Epidermal melanocyte (primary cell): ENCODE measurements around the gene GLO1.

Experiments used
- DNase-seq: peaks from one replicate; pipeline ENCODE4 v3.0.0; 2011; ENCODE audit warnings: low spot score; ENCODE audit not compliant: insufficient read length

GLO1 gene

DNA sequence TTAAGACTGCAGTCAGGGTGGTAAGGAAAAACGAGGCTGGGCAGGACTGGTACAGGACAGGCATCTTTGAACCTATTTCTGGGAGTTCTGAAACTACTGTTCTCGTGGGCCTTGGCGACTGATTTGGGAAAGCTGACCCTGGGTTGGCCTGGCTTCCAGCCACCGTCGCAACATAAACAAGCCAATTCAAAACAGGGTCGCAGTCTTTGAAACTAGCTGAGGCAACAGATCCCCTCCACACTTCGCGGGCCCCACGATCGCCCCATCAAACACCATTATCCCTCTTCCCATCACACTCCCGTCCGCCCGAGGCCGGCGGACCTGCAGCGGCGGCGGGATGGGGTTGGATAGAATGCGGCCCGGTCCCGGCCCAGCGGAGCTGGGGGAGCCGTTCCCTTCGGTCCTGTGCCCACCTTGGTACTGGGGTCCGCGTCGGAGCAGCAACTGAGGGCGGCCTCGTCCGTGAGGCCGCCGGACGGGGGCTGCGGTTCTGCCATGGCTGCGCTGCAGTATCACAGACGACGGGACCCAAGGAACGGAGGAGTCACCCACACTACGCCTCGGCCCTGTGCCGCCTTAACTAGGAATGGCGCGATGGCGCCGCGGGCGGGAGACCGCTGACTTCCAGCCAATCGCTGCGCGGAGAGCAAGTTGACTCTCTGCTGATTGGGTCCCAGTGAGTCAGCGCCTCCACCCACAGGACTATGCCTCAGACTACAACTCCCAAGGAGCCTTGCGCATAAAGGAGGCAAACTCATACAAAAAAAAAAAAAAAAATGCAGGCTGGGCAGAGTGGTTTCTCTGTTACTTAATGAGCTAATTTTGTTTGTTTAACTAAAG, at the start of gene GLO1:
Gene GLO1, minus strand, starts transcription at position 588 of the 840 bp plus-strand sequence. Its CDS starts 91 bp downstream, at position 497.
- DNase-seq, result peak; percentile 97

DNA sequence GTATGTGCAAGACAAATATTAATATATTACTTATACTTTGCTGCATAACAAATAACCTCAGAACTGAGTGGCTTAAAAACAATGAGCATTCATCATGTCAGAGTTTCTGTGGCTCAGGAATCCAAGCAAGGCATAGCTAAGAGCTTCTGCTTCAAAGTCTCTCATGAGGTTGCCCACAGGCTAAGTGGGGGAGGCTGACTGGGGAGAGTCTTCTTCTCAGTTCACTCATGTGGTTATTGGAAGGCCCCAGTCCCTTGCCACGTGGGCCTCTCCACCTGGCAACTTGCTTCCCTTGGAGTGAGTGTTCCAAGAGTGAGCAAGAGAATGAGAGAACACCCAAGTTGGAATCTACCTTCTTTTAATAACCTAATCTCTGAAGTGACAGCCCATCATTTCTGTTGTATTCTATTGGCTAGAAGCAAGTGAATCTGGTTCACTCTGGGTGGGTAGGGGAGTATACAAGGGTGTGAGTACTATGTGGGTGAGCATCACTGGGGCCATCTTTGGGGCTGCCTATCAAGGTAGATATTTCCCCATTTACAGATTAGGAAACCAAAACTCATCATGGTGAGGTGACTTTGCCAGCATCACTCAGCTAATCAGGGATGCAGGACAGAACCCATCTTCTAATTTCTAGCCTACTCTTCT, 48.1 kb upstream of the GLO1 start:
- no peak for DNase-seq

DNA sequence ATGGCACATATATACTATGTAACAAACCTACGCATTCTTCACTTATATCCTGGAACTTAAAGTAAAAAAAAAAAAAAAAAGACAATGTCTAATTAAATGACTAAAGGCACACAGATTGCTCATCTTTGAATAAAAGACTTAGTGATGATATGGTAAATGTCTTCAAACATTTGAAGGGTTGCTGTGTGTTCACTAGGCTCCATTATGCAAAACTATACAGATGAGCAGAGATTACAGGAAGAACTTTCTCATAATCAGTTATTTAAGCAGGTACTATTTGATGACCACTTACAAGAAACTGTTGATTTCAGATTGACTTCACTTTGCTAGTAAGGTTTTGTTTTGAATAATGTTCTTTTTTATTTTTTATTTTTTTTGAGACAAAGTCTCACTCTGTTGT, 46.5 kb upstream of the GLO1 start:
- DNase-seq, result no peak

DNA sequence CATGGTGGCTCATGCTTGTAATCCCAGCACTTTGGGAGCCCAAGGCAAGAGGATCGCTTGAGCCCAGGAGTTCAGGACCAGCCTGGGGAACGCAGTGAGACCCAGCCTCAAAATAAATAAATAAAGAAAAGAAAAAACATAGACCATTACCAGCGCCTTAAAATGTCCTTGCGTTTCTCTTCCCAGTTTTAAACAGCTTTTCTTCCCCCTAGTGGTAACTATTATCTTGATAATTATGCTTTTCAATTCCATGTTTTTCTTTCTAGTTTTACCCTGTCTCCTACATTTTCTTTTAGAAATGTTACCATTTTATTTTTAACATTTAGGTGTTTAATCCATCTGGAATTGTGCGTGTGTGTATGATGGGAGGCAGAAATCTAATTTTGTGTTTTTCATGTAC, 36.6 kb upstream of the GLO1 start:
- DNase-seq, result no peak

DNA sequence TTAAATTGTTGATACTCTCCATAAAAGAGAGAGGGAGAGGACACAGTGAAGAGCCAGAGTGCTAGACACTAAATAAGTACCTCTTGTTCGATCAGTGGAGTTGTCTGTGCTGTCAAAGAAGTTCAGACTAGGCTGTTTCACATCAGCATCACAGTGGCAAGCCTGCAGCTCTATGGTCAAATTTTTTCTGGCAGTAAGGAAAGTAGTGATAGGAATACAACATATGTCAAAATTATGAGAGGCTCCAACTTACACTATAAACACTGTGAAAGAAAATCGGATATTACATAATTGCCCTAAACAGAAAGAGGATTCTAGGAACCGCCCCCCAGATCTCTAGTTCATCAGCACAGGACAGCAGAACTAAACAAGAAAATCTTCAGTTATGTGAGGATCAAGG, 35.3 kb upstream of the GLO1 start:
- DNase-seq, result no peak

DNA sequence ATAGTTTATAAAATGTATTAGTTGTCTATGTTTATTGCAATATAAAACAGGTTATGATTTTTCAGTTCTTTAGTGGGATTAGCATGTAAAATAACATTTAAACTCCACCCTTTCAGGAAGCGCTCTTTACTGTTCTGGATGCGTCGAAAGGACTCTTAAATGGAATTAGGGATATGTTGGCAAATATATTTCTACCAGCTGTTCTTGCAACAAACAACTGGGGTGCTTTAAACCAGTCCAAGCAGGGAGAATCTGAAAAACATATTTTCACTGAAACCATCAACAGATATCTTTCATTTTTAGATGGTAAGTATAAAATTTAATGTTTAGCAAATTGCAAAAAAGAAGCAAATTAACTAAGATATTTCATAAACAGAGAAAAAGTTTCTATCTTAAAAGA, 34.0 kb upstream of the GLO1 start:
- DNase-seq, result no peak

DNA sequence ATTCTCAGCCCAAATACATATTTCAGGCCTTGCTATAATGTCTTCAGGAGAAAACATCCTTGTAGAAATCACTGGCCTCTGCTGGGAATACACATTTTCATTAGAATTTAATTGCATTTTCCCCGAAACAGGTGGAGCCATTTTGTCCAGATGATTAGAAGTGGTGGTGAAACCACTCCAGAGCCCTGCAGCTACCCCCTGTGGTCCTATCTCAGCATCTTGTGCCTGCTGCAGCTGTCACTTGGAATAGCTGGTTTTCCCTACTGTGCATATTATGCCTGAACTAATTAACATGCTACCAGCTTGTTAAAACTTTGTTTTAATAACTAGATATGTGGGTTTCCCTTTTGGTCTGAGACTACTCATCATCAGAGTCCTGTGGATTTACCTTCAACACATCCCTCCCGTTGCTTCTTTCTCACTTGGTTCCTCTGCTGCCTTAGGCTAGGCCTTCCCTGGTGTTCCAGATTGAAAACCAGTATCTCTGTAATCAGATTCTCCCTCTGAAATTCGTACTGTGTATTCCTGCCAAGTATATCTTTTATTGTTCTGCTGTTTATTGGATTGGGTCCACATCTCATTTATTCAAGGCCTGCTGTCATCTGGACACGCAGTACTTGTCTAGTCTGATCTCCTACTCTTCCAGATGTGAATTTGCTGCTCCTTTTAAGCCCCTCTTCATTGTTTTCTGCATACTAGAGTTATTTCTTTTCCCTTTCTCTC, 27.4 kb upstream of the GLO1 start:
- no peak for DNase-seq

DNA sequence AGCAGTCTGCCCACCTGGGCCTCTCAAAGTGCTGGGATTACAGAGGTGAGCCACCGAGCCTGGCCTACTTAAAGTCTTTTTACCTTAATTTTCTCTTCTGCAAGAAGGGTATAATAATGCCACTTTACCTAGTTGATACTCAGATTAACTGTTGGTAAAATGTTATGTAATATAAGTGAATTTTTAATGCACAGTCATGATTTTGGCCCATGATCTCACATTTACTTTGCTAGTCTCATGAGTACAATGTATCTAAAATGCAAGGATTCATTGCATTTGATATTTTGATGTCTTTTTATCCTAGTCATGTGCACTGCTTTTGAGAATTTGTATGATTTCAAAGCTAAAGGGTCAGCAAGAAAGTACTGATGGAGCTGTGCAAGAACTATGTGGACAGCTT, 25.3 kb upstream of the GLO1 start:
- DNase-seq, result no peak

DNA sequence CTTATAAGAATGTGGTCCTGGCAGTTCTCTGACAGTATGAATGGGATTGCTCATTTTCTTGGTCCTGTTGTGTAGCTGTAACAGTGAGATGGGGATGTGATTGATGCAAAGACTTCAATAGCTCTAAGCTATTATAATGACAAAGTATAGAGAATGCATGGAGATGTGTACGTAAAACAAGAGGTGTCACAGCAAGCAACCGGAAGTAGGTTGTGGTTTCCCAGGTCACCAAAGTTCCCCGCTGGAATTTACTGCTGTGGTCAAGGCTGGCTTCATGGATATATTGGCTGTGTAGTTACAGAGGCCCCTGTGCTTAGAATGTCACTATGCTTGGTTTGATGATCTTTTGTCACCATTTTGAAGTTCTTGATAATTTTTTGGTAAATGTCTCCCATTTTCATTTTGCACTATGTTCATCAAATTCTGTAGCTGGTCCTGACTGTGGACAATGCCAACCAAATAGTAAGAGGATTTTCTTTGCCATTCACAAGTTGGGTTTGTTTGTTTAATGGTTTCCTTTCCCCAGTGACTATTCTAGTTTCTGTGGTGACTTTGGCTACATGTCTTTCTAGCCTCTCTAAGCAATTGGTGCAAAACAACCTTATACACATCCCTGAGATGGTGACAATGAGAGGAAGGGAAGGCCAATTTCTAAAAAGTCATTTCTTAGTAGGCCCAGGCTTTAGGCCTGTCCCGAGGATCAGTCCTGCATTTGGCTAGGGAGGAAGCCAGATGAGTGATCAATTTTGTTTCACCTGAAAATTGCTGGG, 22.7 kb upstream of the GLO1 start:
- no peak for DNase-seq

DNA sequence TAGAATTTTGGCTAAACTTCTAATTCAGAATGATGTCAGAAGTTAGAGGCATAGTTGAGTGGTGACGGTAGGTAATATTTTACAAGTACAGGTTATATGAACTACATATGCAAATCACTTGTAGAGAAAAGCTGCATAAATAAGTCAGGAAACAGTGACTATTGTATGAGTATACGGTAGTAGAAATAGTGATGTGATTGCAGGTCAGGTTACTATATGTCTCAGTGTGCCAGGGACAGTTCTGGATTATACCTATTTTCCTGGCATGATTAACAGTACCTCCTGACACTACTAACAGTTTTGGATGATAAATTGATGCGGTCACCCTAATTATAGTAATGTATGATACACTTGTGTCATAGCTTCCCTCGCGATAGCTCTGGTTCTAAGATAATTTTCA, 21.4 kb upstream of the GLO1 start:
- DNase-seq, result no peak

DNA sequence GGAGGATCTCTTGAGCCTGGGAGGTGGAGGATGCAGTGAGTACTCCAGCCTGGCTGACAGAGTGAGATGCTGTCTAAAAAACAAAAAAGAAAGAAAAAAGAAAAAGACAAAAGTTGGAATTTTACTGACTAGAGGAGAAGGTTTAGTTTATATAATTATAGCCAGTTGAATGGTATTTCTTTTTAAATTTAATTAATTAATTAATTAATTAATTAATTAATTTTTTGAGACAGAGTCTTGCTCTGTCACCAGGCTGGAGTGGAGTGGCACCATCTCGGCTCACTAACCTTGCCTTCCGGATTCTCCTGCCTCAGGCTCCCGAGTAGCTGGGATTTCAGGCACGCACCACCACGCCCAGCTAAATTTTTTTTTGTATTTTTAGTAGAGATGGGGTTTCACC, 20.8 kb upstream of the GLO1 start:
- no peak for DNase-seq

DNA sequence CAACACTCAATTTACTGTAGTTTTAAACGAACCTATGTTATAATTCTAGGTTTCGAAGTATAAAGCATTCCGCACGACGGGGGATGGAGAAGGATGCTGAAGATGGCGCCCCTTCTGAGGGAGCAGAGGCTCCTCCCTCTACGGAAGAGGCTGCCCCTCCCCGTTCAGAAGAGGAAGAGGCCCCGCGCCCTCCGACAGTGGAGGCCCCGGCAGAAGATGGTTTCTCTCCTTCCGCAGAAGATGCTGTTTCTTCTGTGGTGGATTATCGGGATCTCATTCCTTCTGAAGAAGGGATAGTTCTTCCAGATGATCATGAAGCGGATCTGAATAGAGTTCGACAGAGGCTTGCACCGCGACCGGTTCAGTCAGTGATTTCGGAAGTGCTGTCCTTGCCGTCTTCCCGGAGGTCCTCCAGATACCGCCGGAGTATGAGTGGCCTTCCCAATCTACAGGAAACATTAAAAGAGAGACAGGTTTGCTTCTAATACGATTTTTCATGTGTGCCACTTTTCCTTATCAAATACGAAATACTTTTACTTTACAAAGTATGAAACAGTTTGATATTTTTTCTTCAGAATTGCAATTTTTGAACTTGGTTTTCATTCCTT, 19.9 kb upstream of the GLO1 start:
- DNase-seq, result no peak

DNA sequence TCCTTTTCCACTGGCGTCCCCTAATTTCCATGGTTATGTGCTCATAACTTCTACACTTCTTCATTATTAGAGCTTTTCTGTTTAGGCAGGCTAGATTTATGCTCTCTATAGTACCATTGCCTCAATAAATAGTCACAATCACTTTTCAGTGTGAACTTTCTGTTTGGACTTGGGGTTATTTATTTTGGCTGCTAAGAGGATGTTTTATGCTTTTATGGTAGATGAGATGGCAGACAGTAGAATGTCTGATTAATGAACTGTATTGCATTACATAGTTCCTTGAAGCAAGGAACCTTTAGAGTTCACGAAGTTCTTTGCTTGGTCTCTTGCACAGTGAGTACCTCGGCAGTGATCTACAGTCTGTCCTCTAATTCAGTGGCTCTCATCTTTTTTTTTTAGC, 19.1 kb upstream of the GLO1 start:
- no peak for DNase-seq

DNA sequence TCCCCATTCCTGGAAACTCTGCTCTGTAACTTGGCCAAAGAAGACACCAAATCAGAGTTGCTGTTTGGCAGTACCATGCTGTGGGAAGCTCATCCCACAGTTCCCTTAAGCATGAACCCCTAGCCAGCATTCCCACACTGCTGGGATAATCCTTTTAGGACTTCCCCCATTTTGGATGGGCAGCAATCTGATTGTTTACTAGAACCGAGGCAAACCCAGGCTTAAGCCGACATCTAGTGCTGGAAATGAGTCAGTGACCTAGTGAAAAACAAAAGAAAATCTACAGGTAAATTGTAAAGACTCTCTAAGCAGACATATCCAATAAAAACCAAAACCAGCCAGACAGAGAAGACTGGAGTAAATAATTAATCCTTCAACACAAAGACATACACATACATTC, 17.4 kb upstream of the GLO1 start:
- DNase-seq, result no peak

DNA sequence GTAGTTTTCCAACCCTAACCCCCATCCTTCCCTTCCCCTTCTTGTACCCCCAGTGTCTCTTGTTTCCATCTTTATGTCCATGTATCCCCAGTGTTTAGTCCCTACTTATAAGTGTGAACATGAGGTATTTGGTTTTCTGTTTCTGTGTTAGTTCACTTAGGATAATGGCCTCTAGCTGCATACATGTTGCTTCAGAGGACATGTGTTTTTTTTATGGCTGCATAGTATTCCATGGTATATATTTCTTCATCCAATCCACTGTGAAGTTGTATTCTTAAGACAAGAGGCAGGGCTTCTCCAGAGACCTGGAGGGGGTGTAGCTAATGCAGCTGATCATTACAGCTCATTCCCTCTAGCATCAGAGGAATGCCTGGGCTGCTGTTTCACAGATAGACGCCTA, 16.4 kb upstream of the GLO1 start:
- no peak for DNase-seq

DNA sequence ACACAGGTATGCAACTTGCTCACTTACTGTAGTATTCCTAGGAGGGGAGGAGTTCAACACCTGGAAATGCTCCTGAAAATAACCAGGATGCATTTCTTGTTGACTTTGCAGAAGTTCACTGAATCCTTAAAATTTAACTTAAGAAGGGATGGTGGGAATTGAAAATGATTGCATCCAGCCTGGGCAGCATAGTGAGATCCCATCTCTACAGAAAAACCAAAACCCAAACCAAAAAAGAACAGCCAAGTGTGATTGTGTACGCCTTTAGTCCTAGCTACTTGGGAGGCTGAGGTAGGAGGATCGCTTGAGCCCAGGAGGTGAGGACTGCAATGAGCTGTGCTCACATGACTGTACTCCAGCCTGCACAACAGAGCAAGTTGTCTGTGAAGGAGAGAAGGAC, 13.9 kb upstream of the GLO1 start:
- DNase-seq, result no peak

DNA sequence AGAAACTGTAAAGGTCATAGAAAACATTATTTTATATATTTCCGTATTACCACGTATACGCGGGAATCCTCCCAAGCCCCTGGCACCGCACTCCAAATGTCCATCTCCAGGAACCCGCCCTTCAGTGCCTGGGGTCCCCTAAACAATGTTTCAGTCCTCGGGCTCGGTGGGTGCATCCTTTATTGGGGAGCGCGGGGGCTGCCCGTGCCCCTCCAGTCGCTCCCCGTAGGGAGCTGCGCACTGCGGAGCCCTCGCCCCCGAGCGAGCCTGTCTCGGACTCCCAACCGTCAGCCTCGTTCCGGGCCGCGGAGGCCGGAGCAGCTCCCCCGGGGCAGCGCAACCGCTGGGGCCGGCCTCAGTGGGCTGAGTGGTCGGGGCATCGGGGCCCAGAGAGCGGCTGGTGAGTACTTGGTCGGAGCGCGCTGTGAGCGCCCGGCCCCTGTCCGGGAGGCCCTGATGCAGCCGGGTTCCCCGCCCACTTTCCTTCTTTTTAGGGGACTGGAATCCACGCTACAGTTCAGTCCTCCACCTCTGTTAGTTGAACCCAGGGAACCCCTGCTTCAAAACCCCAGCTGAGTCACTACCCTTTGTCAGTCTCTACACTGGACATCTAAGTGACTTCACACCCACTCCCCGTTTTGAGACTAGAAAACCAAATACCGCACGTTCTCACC, 12.2 kb upstream of the GLO1 start, which contains the start of gene DNAH8:
Gene DNAH8, plus strand, starts transcription at position 296 of the 674 bp plus-strand sequence. CDS start 7,499 bp downstream, outside the sequence.
- no peak for DNase-seq

DNA sequence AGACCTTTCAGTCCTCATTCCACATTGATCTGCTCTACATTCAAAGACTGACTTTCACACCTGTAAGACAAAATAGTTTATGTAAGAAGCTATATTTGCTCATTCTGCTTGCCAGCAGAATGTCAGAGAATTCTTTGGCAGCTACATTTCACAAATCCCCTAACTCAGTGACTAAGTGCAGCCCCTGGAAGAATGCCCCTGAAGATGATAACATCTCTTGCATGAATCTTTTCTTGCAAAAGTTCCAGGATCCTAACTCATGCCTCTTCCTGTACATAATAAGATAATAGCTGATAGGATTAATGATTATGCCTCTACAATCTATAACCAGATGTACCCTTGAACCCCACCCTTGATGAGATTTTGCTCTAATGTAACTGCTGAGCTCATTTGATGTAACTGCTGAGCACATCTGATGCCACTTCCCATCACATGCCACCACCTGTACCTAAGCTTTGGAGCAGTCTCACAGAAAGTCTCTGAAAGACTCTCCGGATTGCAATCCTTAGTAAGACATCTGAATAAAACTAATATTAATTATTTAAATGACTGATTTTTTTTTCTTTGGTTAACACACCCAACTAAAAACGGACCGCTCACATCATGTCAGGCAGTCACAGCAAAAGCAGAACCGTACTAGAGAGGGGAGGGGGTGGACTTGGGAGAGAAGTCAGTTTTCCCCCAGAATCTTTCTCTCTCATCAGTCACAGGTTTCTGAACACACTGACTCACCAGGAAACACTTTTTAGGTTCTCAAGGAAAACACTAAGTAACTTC, 11.5 kb upstream of the GLO1 start:
- DNase-seq, result no peak

DNA sequence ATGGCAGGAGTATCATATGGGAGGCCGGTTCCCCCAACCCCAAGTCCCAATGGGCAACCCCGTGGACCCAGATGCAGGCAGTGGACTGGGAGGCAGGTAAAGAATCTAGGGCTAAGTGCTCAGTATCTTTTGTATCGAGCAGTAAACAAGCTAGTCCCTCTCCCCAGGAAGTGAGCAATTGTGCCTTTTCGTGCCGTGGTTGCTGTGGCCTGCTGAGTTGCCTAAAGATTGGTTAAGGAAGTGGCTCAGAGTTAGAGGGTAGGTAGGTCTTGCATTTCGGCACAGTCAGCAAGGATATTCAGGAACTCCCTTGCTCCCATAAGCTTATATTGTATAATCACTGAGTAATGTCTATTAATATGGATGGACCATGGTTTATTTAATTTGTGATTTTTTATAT, 10.9 kb upstream of the GLO1 start:
- no peak for DNase-seq

DNA sequence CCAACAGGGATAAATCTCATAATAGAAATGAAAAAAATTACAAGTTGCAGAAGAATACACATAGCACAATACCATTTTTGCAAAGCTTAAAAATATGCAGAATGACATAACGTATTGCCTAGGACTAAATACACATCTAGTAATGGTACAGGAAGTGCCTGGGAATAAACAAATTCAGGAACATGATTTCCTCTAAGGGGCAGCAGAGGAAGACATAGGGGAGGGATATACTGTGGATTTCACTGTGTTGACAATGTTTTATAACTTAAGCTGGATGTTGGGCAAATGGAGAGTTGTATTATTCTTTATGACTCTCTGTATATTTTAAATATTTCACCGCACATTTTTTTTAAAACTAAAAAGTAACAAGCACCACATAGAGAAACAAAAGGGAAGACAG, 5.6 kb upstream of the GLO1 start:
- DNase-seq, result no peak
